ENCODE measurements around the gene CDH4.

- TF ChIP-seq POLR2AphosphoS5 (IDR thresholded peaks at IDR 0.05) (no peak), POLR2A (IDR thresholded peaks at IDR 0.05) (no peak), CTCF (IDR thresholded peaks at IDR 0.05) (no peak), EP300 (IDR thresholded peaks at IDR 0.05) (no peak)
These were observed 70.2 kb downstream of the CDH4 start for GRCh38 chr20:61322151-61322865.
